HEK293 (cell line): ENCODE data around the gene FUOM.

Experiments
- CTCF ChIA-PET: fragments of 350-600 bp; formaldehyde crosslinking; extraction: SDS; loops from one replicate; lab custom pipeline; 2021; ENCODE audit warnings: antibody characterized with exemption; lab: Yijun Ruan, JAX
- POLR2A ChIA-PET: fragments of 300-600 bp; formaldehyde crosslinking; extraction: SDS; loops from one replicate; lab custom pipeline; 2020; ENCODE audit warnings: antibody characterized with exemption, inconsistent platforms; lab: Yijun Ruan, JAX
- H3K27ac ChIP-seq: fragments of 200-500 bp; sonication (Bioruptor generic); 2 replicates; pipeline ENCODE4 v1.5.1; 2014; ENCODE audit warnings: low read depth, low read length, control low read depth, inconsistent platforms; ENCODE audit errors: extremely low read depth
- H3K36me3 ChIP-seq, 2 experiments: fragments of 200-500 bp in 1 of 2; sonication (Bioruptor generic) in 1 of 2; 1 replicate in 1 of 2; 2 replicates in 1 of 2; pipeline ENCODE4 v1.5.1; 2014 to 2017; ENCODE audit warnings: inconsistent platforms in 2 of 2, low read length in 2 of 2; ENCODE audit not compliant: control insufficient read depth in 2 of 2, insufficient read depth in 1 of 2
- H3K4me1 ChIP-seq: fragments of 200-500 bp; sonication (Bioruptor generic); 2 replicates; pipeline ENCODE4 v1.5.1; 2014; ENCODE audit warnings: mild to moderate bottlenecking, low read length, inconsistent platforms; ENCODE audit not compliant: control insufficient read depth, insufficient read depth
- H3K4me3 ChIP-seq: 2 replicates; pipeline ENCODE4 v1.5.1; 2011; ENCODE audit warnings: low read depth, mild to moderate bottlenecking, control low read depth, low read length, moderate library complexity
- H3K9me3 ChIP-seq: fragments of 200-500 bp; sonication (Bioruptor generic); 2 replicates; pipeline ENCODE4 v1.5.1; 2014; ENCODE audit warnings: low read depth, low read length, inconsistent platforms; ENCODE audit not compliant: control insufficient read depth, insufficient read depth
- FEZF1 ChIP-seq: fragments of 450-650 bp; formaldehyde crosslinking; IDR thresholded peaks from 2 replicates; pipeline ENCODE4 v1.5.1; 2016; ENCODE audit warnings: missing biosample characterization, missing genetic modification characterization
- KLF1 ChIP-seq: fragments of 450-650 bp; formaldehyde crosslinking; IDR thresholded peaks from 2 replicates; pipeline ENCODE4 v1.5.1; 2016; ENCODE audit warnings: missing biosample characterization, missing genetic modification characterization
- KLF17 ChIP-seq: fragments of 450-650 bp; formaldehyde crosslinking; IDR thresholded peaks from 2 replicates; pipeline ENCODE4 v1.5.1; 2016; ENCODE audit warnings: missing biosample characterization, missing genetic modification characterization
- PRDM2 ChIP-seq: fragments of 450-650 bp; formaldehyde crosslinking; IDR thresholded peaks from 2 replicates; pipeline ENCODE4 v1.5.1; 2016; ENCODE audit warnings: missing biosample characterization, missing genetic modification characterization, borderline replicate concordance
- SP7 ChIP-seq: fragments of 450-650 bp; formaldehyde crosslinking; IDR thresholded peaks from 2 replicates; pipeline ENCODE4 v1.5.1; 2016; ENCODE audit warnings: missing biosample characterization, missing genetic modification characterization
- TRIM28 ChIP-seq: IDR thresholded peaks from 2 replicates; pipeline ENCODE4 v1.6.1; 2011; ENCODE audit warnings: low read length, control low read depth, borderline replicate concordance
- YY2 ChIP-seq: fragments of 450-650 bp; formaldehyde crosslinking; IDR thresholded peaks from 2 replicates; pipeline ENCODE4 v1.5.1; 2016; ENCODE audit warnings: missing biosample characterization, missing genetic modification characterization
- ZBTB17 ChIP-seq: fragments of 450-650 bp; formaldehyde crosslinking; IDR thresholded peaks from 2 replicates; pipeline ENCODE4 v1.5.1; 2016; ENCODE audit warnings: missing biosample characterization, missing genetic modification characterization
- ZBTB21 ChIP-seq: fragments of 450-650 bp; formaldehyde crosslinking; IDR thresholded peaks from 2 replicates; pipeline ENCODE4 v1.5.1; 2017; ENCODE audit warnings: missing biosample characterization, missing genetic modification characterization
- ZEB2 ChIP-seq: fragments of 450-650 bp; formaldehyde crosslinking; IDR thresholded peaks from 2 replicates; pipeline ENCODE4 v1.5.1; 2016; ENCODE audit warnings: missing biosample characterization, missing genetic modification characterization
- ZFP37 ChIP-seq: fragments of 450-650 bp; formaldehyde crosslinking; IDR thresholded peaks from 2 replicates; pipeline ENCODE4 v1.5.1; 2016; ENCODE audit warnings: missing biosample characterization, missing genetic modification characterization
- ZNF121 ChIP-seq: fragments of 450-650 bp; formaldehyde crosslinking; IDR thresholded peaks from 2 replicates; pipeline ENCODE4 v1.5.1; 2016; ENCODE audit warnings: missing biosample characterization, missing genetic modification characterization
- ZNF2 ChIP-seq: fragments of 450-650 bp; formaldehyde crosslinking; IDR thresholded peaks from 2 replicates; pipeline ENCODE4 v1.5.1; 2016; ENCODE audit warnings: missing biosample characterization, missing genetic modification characterization
- ZNF350 ChIP-seq: fragments of 450-650 bp; formaldehyde crosslinking; IDR thresholded peaks from 2 replicates; pipeline ENCODE4 v1.5.0; 2017; ENCODE audit warnings: missing biosample characterization, mild to moderate bottlenecking, missing genetic modification characterization
- ZNF394 ChIP-seq: fragments of 450-650 bp; formaldehyde crosslinking; IDR thresholded peaks from 2 replicates; pipeline ENCODE4 v1.5.1; 2016; ENCODE audit warnings: missing biosample characterization, missing genetic modification characterization, mild to moderate bottlenecking, moderate library complexity, borderline replicate concordance
- ZNF449 ChIP-seq: fragments of 450-650 bp; formaldehyde crosslinking; IDR thresholded peaks from 2 replicates; pipeline ENCODE4 v1.5.1; 2017; ENCODE audit warnings: missing biosample characterization, mild to moderate bottlenecking, missing genetic modification characterization, moderate library complexity
- ZNF501 ChIP-seq: fragments of 450-650 bp; formaldehyde crosslinking; IDR thresholded peaks from 2 replicates; pipeline ENCODE4 v1.5.1; 2016; ENCODE audit warnings: missing biosample characterization, missing genetic modification characterization
- ZNF626 ChIP-seq: fragments of 450-650 bp; sonication (Bioruptor Pico); formaldehyde crosslinking; IDR thresholded peaks from 2 replicates; pipeline ENCODE4 v1.5.1; 2018; ENCODE audit warnings: missing biosample characterization, missing genetic modification characterization, inconsistent platforms
- ZNF629 ChIP-seq: fragments of 450-650 bp; formaldehyde crosslinking; IDR thresholded peaks from 2 replicates; pipeline ENCODE4 v1.5.1; 2017; ENCODE audit warnings: missing biosample characterization, missing genetic modification characterization
- ZNF639 ChIP-seq: fragments of 450-650 bp; formaldehyde crosslinking; IDR thresholded peaks from 2 replicates; pipeline ENCODE4 v1.5.1; 2016; ENCODE audit warnings: missing biosample characterization, missing genetic modification characterization
- ZNF654 ChIP-seq: fragments of 450-650 bp; formaldehyde crosslinking; IDR thresholded peaks from 2 replicates; pipeline ENCODE4 v1.5.1; 2016; ENCODE audit warnings: low read depth, missing biosample characterization, missing genetic modification characterization
- ZNF692 ChIP-seq: fragments of 450-650 bp; formaldehyde crosslinking; IDR thresholded peaks from 2 replicates; pipeline ENCODE4 v1.5.1; 2016; ENCODE audit warnings: missing biosample characterization, missing genetic modification characterization
- ZXDB ChIP-seq: fragments of 450-650 bp; formaldehyde crosslinking; IDR thresholded peaks from 2 replicates; pipeline ENCODE4 v1.5.1; 2016; ENCODE audit warnings: missing biosample characterization, missing genetic modification characterization
- TF ChIP-seq, protein P1 (sequence below): fragments of 450-650 bp; formaldehyde crosslinking; IDR thresholded peaks from 2 replicates; pipeline ENCODE4 v1.5.1; 2016; ENCODE audit warnings: missing biosample characterization, missing genetic modification characterization

FUOM gene

DNA sequence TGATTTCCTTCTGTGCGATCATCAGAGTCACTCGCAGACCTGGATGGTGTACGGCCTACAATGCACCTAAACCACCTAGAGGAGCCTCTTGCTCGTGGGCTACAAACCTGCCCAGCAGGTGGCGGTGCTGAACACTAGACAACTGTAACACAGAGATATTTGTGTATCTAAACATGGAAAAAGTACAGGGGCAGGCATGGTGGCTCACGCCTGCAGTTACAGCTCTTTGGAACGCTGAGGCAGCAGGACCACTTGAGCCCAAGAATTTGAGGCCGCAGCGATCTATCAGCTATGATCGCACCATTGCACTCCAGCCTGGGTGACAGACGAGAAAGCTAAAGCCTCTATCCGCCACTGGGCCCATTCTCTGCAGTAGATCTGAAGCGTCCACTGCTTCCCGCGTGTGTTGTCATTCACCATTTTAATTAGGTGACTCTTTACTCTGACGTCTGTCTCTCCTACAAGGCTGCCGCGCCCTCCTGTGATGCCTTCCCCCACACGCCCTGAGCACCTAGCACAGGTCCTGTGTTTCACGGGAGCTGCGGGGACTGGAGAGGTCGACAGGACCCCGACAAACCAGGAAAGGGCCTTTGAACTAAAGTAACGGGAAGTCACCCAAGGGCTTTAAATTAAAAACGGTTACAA lies 49.9 kb downstream of the FUOM start:
- ChIA-PET POLR2A (interaction anchor here (1.6 kb wide), 1 partner anchor 22 kb away, joined by 5 read pairs; no protein-coding TSS in a partner anchor), CTCF (interaction anchor here (0.6 to 2.4 kb wide), 14 partner anchors 9 to 306 kb away, joined by 3 to 7 read pairs (median 4); no protein-coding TSS in a partner anchor)
- peak overlapping the region; percentile 95 for H3K4me3 ChIP-seq
- peak overlapping the region; percentile 88 for H3K27ac ChIP-seq
- H3K4me1 ChIP-seq: no peaks in the 10 kb centered on the region
- H3K9me3 ChIP-seq: no peaks in the 10 kb centered on the region
- peaks cover 7 to 52% of the 10 kb centered on the region in 2 experiments; a peak in 2 of 3 replicates for H3K36me3 ChIP-seq
- TF ChIP-seq ZFP37 (tag by site-specific recombination) (peak; percentile 69; the same call in 1 of the 2 replicates), ZNF629 (tag by site-specific recombination) (peak; percentile 81), ZBTB21 (tag by site-specific recombination) (peak; percentile 47; the same call in 1 of the 2 replicates), YY2 (peak; percentile 75), ZBTB17 (tag by site-specific recombination) (peak; percentile 43), ZNF121 (no peak), ZXDB (tag by site-specific recombination) (peak; percentile 55), PRDM2 (tag by site-specific recombination) (no peak), ZNF2 (tag by site-specific recombination) (peak; percentile 86), ZNF501 (tag by site-specific recombination) (peak; percentile 61; the same call in 1 of the 2 replicates), ZNF639 (tag by site-specific recombination) (0 out of 2 replicates have a peak, but pooled peaks have one; percentile 28), KLF1 (tag by site-specific recombination) (peak; percentile 44), SP7 (tag by site-specific recombination) (peak; percentile 25; the same call in 1 of the 2 replicates), ZNF449 (tag by site-specific recombination) (no peak), FEZF1 (tag by site-specific recombination) (no peak), TRIM28 (peak; percentile 55; the same call in 1 of the 2 replicates), ZNF692 (tag by site-specific recombination) (peak; percentile 44), ZNF654 (tag by site-specific recombination) (peak; percentile 57), ZEB2 (tag by site-specific recombination) (peak; percentile 62), ZNF626 (tag by site-specific recombination) (no peak), KLF17 (tag by site-specific recombination) (no peak; the same call in 1 of the 2 replicates), ZNF350 (no peak), ZNF394 (tag by site-specific recombination) (0 out of 2 replicates have a peak, but pooled peaks have one; percentile 29)
- TF ChIP-seq, protein P1, sequence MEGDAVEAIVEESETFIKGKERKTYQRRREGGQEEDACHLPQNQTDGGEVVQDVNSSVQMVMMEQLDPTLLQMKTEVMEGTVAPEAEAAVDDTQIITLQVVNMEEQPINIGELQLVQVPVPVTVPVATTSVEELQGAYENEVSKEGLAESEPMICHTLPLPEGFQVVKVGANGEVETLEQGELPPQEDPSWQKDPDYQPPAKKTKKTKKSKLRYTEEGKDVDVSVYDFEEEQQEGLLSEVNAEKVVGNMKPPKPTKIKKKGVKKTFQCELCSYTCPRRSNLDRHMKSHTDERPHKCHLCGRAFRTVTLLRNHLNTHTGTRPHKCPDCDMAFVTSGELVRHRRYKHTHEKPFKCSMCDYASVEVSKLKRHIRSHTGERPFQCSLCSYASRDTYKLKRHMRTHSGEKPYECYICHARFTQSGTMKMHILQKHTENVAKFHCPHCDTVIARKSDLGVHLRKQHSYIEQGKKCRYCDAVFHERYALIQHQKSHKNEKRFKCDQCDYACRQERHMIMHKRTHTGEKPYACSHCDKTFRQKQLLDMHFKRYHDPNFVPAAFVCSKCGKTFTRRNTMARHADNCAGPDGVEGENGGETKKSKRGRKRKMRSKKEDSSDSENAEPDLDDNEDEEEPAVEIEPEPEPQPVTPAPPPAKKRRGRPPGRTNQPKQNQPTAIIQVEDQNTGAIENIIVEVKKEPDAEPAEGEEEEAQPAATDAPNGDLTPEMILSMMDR: peak; percentile 80
